GM18520 (cell line): ENCODE results near the gene TMPRSS2.
A peak's percentile ranks its signal among the peaks of the same experiment; 100 is the strongest.

Source experiments
- ATAC-seq: cut with Tn5 transposase; IDR thresholded peaks from one replicate; pipeline ENCODE4 v1.9.1; 2021; ENCODE audit not compliant: unreplicated experiment

TMPRSS2 gene

DNA sequence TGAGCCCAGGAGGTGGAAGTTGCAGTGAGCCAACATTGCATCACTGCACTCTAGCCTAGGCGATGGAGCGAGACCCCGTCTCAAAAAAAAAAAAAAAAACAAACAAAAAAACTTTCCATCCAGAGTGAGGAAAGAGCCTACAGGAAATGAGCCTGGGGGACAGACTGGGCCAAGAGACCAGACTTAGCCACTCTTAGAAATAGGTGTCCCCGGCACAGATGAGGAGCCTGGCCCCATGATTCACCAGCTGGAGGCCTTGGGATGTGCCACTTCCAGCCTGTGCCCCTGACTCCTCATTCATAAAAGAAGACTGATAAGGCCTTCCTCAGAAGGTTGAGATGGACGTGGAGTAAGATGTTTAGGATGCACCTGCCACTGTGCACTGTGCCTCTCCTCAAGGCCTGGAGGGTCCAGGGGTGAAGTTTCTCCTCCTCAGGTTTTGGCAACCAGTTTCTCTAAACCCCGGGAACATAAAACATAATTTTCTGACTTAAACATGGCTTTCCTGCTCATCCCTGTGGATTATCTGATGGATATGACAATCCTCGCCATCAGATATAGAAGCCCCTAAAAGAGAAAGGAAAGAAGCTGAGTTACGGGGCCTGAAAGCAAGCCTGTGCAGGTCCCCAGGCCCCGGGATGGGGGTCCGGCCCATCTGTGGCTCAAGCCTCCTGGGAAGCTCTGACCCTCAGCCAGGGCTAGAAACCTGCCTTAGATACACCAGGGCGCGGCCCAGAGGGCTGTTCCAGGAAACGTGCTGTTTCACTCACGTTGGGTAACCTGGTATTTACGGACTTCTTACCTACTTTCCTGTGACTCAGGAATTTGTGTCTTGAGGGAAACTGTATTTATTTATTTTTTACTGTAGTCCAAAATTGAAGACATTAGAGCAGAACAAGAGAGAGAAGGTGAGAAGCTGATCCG lies 55.9 kb downstream of the TMPRSS2 start:
- ATAC-seq: no peak

DNA sequence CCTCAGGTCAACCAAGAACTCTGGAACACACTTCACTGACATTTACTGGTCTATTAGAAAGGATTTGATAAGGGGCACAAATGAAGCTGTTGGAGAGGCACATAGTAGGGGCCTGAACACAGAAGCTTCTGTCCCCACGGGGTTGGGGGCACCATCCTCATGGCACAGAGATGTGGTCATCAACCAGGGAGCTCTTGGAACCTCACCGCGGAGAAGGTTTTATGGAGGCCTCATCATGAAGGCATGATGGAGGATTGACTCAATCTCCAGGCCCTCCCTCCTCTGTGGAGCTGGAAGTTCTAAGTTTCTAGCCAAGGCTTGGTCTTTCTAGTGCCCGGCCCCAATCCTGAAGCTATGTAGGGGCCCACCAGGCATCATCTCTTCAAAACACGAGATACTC lies 58.3 kb downstream of the TMPRSS2 start:
- no peak for ATAC-seq

DNA sequence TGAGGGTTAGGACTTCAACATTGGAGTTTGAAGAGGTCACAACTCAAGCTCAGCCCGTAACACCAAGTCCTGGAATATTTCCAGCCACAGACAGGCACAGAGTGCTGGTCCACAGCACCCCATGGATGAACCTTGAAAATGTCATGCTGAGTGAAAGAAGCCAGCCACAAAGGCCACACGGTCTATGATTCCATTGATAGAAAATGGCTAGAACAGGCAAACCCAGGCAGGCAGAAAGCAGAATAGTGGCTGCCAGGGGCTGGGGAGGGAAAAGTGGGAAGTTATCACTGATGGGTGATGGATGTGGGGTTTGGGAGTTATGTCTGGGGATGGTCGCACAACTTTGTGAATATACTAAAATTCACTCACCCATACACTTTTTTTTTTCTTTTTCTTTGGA lies 60.6 kb downstream of the TMPRSS2 start:
- no peak for ATAC-seq

DNA sequence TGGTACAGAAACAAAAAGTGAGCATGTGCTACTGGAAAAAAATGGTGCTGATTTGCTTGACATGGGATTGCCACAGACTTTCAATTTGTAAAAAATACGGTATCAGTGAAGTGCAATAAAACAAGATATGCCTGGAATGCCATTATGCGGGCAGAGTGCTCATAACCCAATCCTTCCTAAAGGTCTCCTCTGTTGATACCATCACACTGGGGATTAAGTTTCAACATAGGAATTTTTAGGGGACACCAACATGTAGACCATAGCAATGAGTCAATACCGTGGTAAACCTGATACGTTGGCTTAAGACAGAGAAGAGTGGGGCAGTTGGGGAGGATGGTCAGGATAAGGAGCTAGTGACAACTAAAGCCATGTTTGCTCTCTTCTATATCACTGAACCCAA lies 61.4 kb downstream of the TMPRSS2 start:
- ATAC-seq: no peak

DNA sequence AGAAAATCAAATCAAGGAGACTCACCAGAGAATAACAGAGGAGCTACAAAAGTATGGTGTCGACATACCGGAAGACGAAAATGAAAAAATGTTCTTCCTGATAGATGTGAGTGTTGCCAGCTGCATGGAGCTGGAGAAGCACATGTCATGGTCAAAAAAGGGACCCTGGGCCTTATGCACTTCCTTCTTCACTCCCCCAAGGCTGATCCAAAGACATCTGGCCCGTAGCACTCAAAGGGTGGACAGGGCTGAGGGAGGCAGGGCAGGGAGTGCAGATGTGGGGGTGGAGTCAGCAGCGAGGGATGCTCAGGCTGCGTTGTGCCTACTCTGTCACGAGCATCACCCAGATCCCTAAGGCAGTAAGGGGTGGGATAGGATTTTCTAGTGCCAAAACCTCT lies 62.5 kb downstream of the TMPRSS2 start:
- no peak for ATAC-seq

DNA sequence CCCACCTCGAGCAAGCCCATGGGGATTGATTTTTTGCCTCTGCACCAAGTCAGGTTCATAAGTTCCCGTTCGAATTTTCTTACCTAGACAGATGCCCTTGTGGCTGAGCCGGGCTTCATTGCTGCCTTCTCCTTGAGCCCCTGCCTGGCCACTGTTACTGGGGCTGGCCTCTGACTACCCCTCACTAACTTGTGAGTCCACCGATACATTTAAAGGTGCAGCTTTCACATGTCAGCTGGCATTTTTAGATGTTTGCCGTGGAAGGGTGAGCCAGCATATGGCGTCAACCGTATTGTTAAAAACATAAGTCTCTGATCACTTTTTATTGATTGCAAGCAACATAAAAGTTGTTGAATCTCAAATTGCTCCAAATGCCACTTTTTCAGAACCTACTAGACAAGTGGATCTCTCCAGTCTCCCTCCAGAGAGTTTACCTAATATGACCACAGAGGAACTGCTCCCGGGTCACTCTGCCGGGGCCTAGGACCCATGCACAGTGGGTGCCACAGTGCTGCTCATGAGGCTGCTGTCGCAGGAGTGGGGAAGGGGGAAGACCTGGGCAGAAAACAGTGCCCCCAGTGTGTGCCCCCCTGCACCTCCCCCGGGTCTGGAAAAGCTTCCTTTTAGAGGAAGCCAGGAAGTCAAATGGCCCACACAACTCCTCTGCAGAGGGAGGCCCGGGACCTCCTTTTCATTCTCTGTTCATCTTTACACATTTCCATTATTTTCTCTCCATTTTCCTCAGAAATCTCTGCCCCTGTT lies 63.1 kb downstream of the TMPRSS2 start:
- ATAC-seq: no peak

DNA sequence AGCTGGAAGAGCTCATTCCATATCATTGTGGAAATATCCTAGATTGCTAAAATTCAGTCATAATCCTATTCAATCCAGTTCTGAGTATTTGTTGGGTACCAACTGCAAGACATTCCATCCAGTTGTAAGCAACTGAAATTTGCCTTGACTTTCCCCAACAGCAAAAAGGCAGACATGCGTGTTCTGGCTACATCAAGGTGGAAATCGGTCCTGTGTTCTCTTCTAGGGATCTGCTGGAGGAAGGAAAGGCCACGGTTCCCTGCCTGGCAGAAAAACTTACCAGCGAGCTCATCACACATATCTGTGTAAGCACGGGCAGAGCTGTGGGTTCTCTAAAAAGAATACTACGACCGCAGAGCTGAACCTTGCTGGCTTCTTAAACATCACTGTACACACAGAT lies 64.4 kb downstream of the TMPRSS2 start:
- no peak for ATAC-seq

DNA sequence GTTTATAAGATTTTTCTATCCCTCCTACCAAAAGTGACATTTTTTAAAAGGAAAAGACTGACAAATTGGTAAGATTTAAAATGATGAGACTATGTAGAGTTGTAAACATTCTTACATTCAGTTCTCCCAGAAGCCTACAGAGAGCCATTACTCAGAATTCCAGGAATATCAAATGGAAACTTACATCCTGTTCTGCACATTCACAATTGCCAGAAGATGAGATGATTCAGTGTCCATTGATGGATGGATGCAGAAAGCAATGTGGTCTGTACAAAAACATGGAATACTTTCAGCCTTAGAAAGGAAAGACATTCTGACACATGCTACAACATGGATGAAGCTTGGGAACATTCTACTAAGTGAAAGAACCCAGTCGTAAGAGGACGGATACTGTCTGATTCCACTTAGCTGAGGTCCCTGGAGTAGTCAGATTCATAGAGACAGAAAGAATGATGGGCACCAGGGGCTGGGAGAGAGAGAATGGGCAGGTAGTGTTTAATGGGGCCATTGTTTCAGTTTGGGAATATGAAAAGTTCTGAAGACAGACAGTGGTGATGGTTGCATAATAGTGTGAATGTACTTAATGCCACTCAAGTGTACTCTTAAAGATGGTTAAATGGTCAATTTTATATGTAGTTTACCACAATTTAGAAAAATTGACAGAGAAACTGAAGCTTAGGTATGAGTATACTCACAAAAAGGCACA lies 65.3 kb downstream of the TMPRSS2 start:
- no peak for ATAC-seq

DNA sequence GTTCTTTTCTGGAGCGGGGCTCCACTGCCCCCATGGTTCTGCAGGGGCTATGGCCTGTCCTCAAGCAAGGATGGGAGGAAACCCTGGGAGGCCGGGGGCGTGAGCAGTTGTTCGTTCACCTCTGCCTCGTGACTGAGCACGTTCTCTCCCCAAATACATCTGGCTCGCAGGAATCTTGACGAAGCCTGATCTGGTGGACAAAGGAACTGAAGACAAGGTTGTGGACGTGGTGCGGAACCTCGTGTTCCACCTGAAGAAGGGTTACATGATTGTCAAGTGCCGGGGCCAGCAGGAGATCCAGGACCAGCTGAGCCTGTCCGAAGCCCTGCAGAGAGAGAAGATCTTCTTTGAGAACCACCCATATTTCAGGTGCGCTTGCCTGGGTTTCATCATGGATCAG lies 66.4 kb downstream of the TMPRSS2 start:
- no peak for ATAC-seq

DNA sequence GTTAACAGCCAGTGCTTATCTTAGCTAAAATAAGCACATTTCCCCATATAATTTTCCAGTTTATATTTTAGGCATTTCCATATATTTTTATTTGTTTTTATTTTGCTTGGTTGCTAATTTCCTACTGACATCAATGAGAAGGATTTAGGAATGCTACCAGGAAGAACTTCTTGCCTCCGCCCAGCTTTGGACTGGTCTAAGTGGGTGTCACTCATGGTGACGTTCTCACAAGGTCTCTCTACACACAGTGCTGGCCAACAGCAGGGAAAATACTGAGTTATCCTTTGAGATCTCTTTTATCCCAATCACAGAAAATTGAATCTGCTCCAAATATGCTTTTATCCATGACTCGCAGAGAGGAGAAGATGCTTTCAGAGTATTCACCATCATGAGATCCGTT lies 68.7 kb downstream of the TMPRSS2 start:
- ATAC-seq: no peak

DNA sequence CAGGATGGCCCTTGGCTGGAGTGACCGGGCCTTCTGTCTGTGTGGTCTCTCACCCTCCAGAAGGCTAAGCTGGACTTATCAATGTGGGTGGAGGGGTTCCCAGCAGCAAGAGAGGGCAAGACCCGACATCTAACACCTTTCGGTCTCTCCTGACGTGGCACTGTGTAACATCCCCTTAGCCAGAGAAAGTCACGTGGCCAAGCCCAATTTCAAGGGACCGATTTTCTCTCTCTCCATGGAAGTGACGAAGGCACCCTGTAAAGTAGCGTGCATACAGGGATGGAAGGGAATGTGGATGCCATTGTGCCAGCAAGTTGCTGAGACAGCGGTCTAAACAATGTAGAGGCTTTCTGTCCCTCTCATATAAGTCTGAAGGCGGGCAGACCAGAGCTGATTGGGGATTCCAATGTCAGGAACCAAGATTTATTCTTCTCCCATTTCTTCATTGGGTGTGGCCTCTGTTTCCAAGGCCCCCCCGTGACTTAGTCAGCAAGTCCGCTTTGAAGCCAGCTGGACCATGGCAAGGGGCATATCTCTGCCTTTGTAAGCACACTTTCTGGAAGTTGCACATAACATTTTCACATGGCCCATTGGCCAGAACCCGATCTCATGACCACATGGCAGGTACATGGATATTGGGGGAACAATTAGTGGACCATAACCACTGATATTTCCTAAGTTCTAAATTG lies 69.4 kb downstream of the TMPRSS2 start:
- no peak for ATAC-seq

DNA sequence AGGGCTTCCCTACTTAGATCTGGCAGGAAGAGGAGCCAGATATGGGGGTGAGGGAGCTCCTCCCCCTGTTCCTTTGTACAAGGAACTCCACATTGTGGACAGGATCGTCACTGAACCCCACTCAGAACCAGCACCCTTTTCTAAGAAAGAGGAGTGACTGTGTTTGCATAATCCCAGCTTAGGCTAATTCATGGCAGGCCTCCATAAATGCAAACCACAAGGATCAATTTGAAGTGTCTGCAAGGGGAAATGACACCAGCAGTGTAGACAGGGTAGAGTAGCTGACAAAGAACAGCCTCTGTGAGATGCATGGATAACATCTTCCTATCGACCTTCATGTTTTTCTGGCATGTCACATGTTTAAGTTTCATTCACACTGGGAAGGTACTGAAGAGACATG lies 70.2 kb downstream of the TMPRSS2 start:
- no peak for ATAC-seq

DNA sequence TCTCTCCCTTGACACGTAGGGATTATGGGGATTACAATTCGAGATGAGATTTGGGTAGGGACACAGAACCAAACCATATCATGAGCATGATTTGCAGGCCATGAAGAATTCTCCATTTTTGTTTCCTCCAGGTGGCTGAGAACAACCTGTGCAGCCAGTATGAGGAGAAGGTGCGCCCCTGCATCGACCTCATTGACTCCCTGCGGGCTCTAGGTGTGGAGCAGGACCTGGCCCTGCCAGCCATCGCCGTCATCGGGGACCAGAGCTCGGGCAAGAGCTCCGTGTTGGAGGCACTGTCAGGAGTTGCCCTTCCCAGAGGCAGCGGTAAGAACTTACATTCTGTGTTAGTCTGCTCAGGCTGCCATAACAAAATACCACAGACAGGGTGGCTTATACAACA lies 72.3 kb downstream of the TMPRSS2 start:
- ATAC-seq: no peak

DNA sequence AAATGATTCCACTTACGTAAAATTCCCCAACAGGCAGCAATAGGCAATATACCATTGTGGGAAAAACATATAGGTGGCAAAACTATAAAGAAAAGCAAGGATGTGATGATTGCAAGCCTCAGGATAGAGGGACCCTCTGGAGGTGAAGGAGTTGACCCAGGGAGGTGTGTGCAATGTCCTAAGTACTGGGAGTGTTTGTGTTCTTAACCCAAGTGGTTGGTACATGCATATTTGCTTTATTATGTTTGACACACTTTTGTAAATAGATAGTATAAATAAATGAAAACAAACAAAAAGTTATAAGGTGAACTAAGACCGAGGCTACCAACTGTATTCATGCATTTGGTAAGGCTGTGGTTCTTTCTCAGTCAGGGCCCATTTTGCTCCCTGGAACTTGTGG lies 74.4 kb downstream of the TMPRSS2 start:
- no peak for ATAC-seq

DNA sequence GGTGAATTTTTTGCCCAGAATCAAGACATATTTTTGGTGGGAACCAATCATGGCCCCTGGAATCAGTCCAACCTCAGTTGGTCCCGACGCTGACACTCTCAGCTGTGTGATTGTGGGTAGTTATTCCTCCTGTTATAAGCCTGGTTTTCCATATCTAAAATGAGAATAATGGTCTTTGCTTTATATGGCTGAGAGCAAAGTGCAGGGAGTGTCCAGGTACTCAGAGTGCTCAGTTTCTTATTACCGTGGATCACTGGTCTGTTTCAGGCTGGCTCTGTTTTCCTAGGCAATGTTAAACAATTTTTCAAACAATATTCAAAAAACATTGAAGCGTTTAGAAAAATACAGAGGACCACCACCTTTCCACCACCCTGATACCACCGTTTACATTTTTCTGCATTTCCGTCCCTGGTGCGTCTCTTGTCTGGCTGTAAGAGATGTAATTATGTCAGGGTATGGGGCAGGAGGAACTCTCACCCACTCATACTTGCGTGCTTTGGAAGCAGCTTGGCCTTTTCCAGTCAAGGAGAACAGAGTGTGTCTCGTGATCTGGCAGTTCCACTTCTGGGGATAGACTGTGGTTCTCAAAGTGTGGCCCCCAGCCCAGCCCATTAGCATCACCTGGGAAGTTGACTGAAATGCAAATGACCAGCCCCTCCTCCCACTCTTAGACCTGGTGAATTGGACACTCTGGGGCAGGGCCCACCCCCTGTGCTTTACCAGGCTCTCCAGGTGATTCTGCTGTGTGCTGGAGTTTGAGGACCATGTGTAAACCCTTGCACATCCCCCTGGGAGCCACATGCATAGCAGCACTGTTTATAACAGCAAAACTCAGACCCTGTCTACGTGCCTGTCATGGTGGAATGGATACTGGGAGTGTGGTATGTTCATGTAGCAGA lies 75.1 kb downstream of the TMPRSS2 start:
- no peak for ATAC-seq

DNA sequence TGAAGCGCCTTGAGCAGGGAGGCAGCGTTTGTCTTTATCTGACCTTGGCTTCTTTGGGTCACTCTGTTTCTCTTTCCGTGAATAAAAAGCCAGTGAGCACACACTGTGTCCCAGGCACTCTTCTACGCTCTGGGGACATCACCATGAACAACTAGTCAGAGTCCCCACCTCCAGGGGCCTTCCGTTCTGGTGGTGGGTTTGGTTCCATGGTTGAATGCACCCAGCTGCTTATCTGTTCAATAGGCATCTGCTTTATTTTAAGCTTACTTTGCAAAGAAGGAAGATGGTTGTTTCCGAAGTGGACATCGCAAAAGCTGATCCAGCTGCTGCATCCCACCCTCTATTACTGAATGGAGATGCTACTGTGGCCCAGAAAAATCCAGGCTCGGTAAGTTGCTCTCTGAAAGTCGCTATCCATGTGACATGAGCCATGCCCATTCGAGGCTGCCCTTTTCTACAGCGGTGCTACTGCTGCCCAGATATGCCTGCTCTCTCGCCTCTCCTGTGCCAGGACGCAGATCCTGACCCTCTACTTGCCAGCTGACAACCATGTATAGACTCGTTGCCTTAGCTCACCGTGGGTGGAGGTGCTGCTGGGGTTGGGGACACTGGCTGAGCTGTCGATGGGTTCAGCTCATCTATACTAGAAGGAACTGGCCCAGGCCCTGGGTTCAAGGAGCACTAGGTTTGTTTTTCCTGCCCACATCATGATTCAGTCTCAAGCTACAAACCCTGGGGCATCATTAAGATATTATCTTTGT lies 76.0 kb downstream of the TMPRSS2 start:
- peak; percentile 44 for ATAC-seq

DNA sequence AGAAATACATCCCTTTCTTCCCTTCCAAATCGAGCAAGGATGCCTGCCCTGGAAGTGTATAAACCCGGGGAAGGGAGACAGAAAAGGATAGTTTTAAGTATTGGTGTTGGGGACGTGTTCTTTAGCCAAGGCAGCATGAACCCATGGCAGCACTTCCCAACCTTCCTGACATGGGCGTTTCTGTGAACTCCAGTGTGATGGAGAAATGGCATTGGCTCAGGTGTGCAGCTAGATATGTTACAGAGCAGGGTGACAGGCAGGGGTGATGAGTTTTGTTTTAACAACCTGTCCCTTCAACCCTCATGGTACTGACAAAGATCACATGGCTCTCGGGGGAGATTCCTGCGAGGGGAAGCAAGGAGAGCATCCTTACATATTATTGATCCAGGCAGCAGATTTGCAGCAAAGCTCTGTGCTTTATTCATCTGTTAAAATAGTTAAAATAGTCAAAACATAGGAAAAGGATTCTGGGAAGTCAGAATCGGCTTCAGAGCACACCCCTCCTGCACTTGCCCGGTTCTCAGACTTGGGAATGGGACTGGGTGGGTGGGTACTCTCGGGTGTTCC lies 78.0 kb downstream of the TMPRSS2 start:
- no peak for ATAC-seq

DNA sequence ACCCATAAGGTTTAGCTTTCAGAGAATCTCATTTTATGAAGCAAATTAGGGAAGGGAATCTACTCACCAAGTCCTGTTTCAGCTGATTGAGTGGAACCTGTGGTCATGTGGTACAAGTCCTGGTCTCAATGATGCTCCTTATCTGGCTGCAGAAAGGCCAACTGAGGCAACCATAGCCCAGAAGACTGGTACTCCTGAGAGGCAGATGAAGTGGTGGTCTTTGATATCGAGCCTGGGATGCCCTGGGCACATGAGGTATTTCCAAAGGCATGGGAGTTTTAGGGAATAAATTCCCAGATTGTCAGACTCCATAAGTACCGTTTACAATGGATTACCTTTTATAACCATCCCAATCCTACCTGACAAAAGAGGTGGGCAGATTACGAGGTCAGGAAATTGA lies 78.7 kb downstream of the TMPRSS2 start:
- no peak for ATAC-seq

DNA sequence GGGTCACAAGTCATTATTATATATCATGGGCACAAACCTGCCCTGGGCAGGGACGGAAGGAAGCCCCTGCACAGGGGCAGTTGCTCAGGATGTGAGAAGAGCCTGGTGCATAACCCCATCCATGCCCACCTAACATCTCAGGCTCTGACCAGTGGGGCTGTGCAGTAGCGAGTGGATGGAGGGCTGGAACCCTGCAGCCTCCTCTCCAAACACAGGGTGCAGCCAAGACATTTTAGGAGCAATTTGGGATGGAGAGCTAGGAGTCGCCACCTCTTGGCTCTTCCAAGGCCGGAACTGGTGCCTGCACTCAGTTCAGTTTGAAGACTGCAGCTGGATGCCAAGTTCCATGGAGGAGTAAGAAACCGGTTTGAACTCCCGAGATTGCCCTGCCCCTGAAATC lies 79.1 kb downstream of the TMPRSS2 start:
- ATAC-seq: no peak
